ENCODE measurements around the gene GNAS.
A peak's percentile ranks its signal among the peaks of the same experiment; 100 is the strongest.
"Not testable (repeated sequence)": the region's sequence is repeated elsewhere in the genome, so short reads cannot be mapped to it uniquely, and the experiment has no call there.

The GNAS gene

GRCh38 chr20:58938541-58938940 lies 86.0 kb downstream of the GNAS start:
- DNase-seq: peak; percentile 7

DNA sequence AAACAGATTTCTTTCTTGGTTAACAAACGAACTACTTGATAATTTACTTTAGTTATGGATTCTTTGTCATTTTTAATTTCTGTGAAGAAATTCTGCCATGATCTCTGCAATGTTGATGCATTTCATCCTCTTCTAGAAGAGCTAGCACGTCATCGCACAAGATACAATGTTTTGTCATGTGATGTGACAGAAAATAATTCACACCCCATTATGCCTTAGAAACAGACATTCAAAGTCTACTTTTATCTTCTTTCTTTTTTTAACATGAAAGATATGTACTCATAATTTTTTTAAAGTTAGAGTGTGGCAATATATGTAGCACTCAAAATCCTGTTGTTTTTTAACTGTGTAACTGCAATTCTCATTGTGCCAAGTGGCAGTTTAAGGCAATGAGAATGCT lies 89.0 kb downstream of the GNAS start:
- DNase-seq: no peak

GRCh38 chr20:58942549-58942948 lies 90.0 kb downstream of the GNAS start:
- DNase-seq: no peak

DNA sequence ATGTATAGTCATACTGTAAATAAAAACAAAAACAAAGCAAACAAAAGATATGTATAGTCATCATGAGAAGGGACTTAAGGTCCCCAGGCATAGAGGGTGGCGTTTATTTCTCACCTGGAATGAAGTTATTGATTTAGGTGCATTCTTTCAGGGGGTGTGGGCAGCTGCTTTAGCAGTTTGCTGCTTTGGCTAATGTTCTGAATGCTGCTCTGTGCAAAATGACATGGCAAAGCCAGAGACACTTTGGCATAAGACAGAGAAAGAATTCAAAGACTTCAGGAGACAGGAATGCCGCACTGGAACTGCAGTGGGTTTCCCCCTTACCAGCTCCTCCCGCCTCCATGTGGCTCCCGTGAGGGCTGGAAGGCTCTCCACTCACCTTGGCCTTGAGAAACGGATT lies 92.1 kb downstream of the GNAS start:
- DNase-seq: no peak

- DNase-seq: no peak
Observed at GRCh38 chr20:58945965-58946631, 93.6 kb downstream of the GNAS start.

DNA sequence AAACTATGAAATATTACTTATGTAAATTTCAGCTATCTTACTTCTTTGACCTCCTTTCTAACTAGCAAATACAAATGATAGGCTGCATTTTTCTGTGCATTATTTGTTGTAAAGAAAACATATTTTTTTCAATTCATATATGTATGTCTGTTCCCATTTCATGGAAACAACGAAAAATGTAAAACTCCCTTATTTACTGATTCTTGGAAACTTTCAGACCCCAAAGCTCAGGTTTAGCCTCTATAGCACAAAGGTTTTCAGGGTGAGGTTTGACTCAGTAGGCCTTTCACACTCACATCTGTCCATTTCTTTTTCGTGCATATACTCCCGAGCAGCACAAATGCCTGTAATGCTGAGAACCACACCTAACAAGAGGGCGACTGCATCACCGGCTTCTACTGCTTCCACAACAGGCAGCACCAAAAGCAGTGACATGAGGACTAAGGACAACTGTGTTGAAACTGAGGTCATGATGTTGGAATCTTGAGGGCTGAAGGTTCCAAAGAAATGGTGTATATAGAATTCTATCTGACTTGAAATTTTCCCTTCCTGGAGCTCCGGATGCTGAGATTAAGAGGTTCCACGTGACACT lies 95.4 kb downstream of the GNAS start:
- not testable (repeated sequence) for DNase-seq

DNA sequence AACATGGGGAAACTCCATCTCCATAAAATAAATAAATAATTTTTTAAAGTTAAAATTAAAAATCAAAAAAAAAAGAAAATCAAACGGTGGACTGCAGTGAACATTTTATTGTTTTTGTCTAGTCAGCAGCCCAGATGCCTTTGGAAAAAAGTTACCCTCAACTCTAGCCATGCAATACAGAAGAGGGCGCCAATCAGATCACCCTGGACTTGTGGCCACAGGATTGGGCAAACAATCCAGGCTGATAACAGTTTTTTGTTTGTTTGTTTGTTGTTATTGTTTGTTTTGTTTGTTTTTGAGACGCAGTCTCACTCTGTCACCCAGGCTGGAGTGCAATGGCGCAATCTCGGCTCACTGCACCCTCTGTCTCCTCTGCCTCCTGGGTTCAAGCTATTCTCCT lies 98.1 kb downstream of the GNAS start:
- DNase-seq: no peak

GRCh38 chr20:58953050-58953449 lies 100.5 kb downstream of the GNAS start:
- no peak for DNase-seq

DNA sequence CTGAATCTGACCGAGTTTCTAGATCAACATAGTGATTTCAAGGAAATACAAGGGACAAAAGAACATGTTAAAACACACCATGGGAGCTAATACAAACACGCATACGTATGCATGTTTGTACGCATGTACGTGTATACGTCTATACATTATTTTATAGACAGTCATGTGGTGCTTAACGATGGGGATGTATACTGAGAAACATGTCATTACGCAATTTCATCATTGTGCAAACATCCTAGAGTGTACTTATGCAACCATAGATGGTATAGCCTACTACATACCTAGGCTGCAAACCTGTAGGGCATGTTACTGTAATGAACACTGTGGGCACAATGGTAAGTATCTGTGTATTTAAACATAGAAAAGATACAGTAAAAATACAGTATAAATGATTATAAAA lies 103.6 kb downstream of the GNAS start:
- DNase-seq: no peak

DNA sequence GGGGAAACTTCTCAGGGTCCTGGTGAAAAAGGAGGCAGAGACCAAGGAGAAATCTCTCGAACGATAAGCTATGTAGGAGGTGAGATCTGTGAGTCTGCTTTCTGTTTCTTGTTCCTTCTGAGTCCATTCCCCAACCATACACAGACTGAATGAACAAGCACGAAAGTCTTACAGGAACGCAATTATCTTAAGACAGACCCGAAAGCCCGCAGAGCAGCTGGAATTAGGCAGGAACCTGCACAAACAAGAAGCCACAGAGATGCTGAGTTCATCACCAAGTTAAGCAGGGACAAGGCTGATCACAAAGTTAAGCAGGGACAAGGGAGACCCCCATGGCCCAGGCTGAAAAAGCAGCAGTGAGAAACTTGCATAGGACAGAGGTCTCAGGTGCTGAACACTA lies 107.1 kb downstream of the GNAS start:
- DNase-seq: no peak
